Peyer's patch (tissue), 4 donors: ENCODE data around the gene SLC31A2. TPM values are rescaled to one million over a fixed set of nuclear protein-coding genes. Genes with fewer than 3 reads are reported as not detected.

ENCODE experiments used
- DNase-seq, 3 donors: peaks; one replicate each; pipeline ENCODE4 v3.0.0-alpha.2; 2017 to 2019
- H3K27ac ChIP-seq, 4 donors: fragments of 200-600 bp; sonication (generic); one replicate each; pipeline ENCODE4 v1.5.1; 2016 to 2019
- H3K27me3 ChIP-seq, 2 donors: fragments of 200-600 bp; sonication (generic); one replicate each; pipeline ENCODE4 v1.5.1; 2019
- H3K36me3 ChIP-seq, 3 donors: fragments of 200-600 bp; sonication (generic); one replicate each; pipeline ENCODE4 v1.5.1; 2016 to 2019
- H3K4me1 ChIP-seq, 4 donors: fragments of 200-600 bp; sonication (generic); one replicate each; pipeline ENCODE4 v1.5.1; 2016 to 2019
- H3K4me3 ChIP-seq, 4 donors: fragments of 200-600 bp; sonication (generic); 1 replicate in 3 of 4; 2 replicates in 1 of 4; pipeline ENCODE4 v1.5.1; 2016 to 2019; ENCODE audit warnings: mild to moderate bottlenecking in 1 of 4
- H3K9me3 ChIP-seq, 4 donors: fragments of 200-600 bp; sonication (generic); one replicate each; pipeline ENCODE4 v1.5.1; 2016 to 2019; ENCODE audit warnings: mild to moderate bottlenecking in 1 of 4
- CTCF ChIP-seq, 6 experiments: fragments of 450-650 bp in 4 of 6; fragments of 200-600 bp in 2 of 6; sonication (generic) in 1 of 6; IDR thresholded peaks; one replicate each; pipeline ENCODE4 v1.5.1; 2017 to 2019; ENCODE audit warnings: antibody characterized with exemption in 6 of 6, mild to moderate bottlenecking in 3 of 6, moderate library complexity in 1 of 6
- POLR2A ChIP-seq, 2 donors: fragments of 450-650 bp; IDR thresholded peaks; one replicate each; pipeline ENCODE4 v1.5.1; 2017; ENCODE audit warnings: antibody characterized with exemption in 2 of 2, mild to moderate bottlenecking in 2 of 2, moderate library complexity in 2 of 2
- total RNA-seq, 4 donors: library from RNA; depleted of rRNA; stranded (reverse); fragments of >200 nt; gene quantifications; one replicate each; pipeline ENCODE4 v1.1.0, GENCODE V29; 2016

The SLC31A2 gene
- total RNA-seq, 4 donors from 2014 or later = 12.4 to 116 (median 56.2) TPM

DNA sequence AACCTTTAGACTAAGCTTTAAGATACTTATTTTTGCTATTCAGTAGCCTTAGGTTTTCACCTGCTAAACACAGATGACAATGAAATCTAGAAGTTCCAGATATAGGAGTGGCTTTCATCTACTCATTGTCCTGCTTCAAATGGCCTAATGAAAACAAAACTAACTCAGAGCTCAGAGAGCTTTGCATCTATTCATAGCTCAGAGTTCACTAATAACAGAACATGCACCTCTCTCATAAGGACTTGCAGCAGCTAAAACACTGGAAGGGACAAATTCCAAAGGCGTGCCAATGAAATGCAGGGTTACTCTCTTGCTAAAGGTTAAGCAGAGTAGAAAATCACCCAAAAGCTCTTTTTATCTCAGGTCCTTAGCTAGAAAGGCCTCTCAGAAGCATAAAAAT, 29.0 kb downstream of the SLC31A2 start:
- no peak for DNase-seq
- no peaks in the 10 kb centered on the region for H3K9me3 ChIP-seq
- no peak for TF ChIP-seq POLR2A (IDR thresholded peaks at IDR 0.05)
- H3K4me1 ChIP-seq = peaks cover 0 to 3% (median 0%) of the 10 kb centered on the region in 4 donors
- no peaks in the 10 kb centered on the region for H3K27me3 ChIP-seq
- no peak overlapping the region for H3K4me3 ChIP-seq
- H3K27ac ChIP-seq = no peak overlapping the region
- H3K36me3 ChIP-seq = peaks cover 0 to 89% (median 4%) of the 10 kb centered on the region in 3 donors

DNA sequence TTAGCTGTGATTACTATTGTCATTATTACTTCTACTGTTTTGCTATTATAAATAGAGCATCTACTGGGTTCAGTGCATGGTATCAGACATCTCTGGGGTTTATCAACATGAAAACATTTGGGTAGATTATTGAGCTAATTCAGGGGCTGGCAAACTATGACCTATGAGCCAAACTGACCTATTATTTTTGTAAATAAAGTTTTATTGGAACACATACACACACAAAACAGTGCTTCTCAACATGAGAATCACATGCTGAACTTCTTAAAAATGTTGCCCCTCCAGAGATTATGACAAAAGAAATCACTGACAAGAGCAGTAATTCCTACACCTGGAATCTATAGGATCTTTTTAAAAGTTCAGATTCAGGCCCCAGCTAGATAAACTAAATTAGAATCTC, 30.4 kb downstream of the SLC31A2 start:
- H3K36me3 ChIP-seq = peaks cover 0 to 91% (median 4%) of the 10 kb centered on the region in 3 donors
- peaks cover 0 to 3% (median 0%) of the 10 kb centered on the region in 4 donors for H3K4me1 ChIP-seq
- no peaks in the 10 kb centered on the region for H3K9me3 ChIP-seq
- no peaks in the 10 kb centered on the region for H3K27me3 ChIP-seq
- TF ChIP-seq CTCF (IDR thresholded peaks at IDR 0.05) = no peak
- TF ChIP-seq POLR2A (IDR thresholded peaks at IDR 0.05) = no peak
- H3K27ac ChIP-seq = no peak overlapping the region
- no peak overlapping the region for H3K4me3 ChIP-seq
- no peak for DNase-seq

- Histone ChIP-seq H3K9me3 (no peaks in the 10 kb centered on the region), H3K27ac (no peak overlapping the region), H3K4me1 (peaks cover 0 to 3% (median 0%) of the 10 kb centered on the region in 4 donors), H3K4me3 (no peak overlapping the region), H3K36me3 (peaks cover 0 to 90% (median 4%) of the 10 kb centered on the region in 3 donors), H3K27me3 (no peaks in the 10 kb centered on the region)
- TF ChIP-seq CTCF (IDR thresholded peaks at IDR 0.05) = no peak
- no peak for TF ChIP-seq POLR2A (IDR thresholded peaks at IDR 0.05)
- DNase-seq = no peak
Observed at GRCh38 chr9:113183956-113184488, 33.2 kb downstream of the SLC31A2 start.

GRCh38 chr9:113184539-113184938, 33.7 kb downstream of the SLC31A2 start:
- no peak for DNase-seq
- H3K27ac ChIP-seq = no peak overlapping the region
- no peaks in the 10 kb centered on the region for H3K27me3 ChIP-seq
- no peak overlapping the region for H3K4me3 ChIP-seq
- TF ChIP-seq POLR2A (IDR thresholded peaks at IDR 0.05) (no peak), CTCF (IDR thresholded peaks at IDR 0.05) (no peak)
- H3K36me3 ChIP-seq = peaks cover 0 to 85% (median 4%) of the 10 kb centered on the region in 3 donors
- no peaks in the 10 kb centered on the region for H3K9me3 ChIP-seq
- H3K4me1 ChIP-seq = peaks cover 0 to 3% (median 0%) of the 10 kb centered on the region in 4 donors

DNA sequence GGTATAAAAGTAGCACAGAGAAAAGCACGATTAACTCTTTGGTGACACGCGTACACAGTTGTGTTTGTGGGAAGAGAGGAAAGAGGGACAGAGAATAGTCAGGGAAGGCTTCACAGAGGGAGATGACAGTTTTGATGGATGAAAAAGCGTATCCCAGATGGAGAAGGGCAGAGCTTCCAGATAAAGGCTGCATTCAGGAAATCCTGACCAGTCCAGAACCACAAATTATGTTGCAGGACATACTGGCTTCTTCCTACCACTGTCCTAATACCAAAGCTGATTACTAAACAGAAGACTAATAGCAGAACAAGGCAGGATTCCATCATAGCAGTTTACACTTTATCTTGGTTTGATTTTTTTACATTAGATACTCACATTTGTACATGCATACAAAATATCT, 34.5 kb downstream of the SLC31A2 start:
- no peaks in the 10 kb centered on the region for H3K9me3 ChIP-seq
- no peak for TF ChIP-seq CTCF (IDR thresholded peaks at IDR 0.05)
- TF ChIP-seq POLR2A (IDR thresholded peaks at IDR 0.05) = no peak
- H3K36me3 ChIP-seq = peaks cover 0 to 88% (median 4%) of the 10 kb centered on the region in 3 donors

DNA sequence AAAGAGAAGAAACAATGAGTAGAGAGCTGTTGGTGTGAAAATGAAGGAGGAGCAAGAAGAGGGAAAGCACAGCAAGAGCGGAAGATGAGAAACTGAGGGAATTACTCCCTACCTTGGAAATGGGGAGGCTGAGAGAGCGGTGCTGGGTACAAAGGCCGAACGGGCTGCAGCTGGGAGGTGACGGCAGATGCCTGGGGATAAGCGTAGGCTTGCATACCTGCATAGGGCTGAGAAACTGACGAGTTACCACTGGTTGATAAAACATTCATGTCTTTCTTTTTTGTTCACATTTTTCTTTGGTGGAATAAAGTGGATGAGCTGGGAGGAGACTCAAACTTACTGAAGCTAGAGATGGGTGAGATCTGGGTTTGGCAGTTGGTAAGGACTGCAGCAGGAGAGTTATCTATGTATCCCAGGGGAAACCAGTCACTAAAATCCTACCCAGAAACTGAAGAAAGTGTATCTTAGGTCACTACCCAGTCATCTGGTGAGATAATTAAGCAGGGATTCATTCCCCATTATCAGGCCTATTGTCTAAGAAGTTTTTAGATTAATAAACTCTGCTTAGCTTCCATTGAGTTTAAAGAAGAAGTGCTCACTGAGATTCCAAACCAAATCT, 35.4 kb downstream of the SLC31A2 start:
- H3K4me3 ChIP-seq = no peak overlapping the region
- H3K27ac ChIP-seq = no peak overlapping the region
- no peaks in the 10 kb centered on the region for H3K27me3 ChIP-seq
- TF ChIP-seq POLR2A (IDR thresholded peaks at IDR 0.05) = no peak
- TF ChIP-seq CTCF (IDR thresholded peaks at IDR 0.05) = no peak
- no peaks in the 10 kb centered on the region for H3K4me1 ChIP-seq
- DNase-seq = no peak
- no peaks in the 10 kb centered on the region for H3K9me3 ChIP-seq
- H3K36me3 ChIP-seq = peaks cover 0 to 90% (median 4%) of the 10 kb centered on the region in 3 donors

More for the DNA sequence above, 34.5 kb downstream of the SLC31A2 start:
- Histone ChIP-seq H3K4me1 (no peaks in the 10 kb centered on the region), H3K4me3 (no peak overlapping the region), H3K27me3 (no peaks in the 10 kb centered on the region), H3K27ac (no peak overlapping the region)
- no peak for DNase-seq
